H9 (cell line): ENCODE measurements around the gene SLC22A2. TPM values are rescaled to one million over a fixed set of nuclear protein-coding genes. Genes with fewer than 3 reads are reported as not detected.

Source experiments
- DNase-seq: peaks from one replicate; pipeline ENCODE4 v3.0.0-alpha.2; 2017
- H2AFZ ChIP-seq: one replicate; pipeline ENCODE4 v1.6.1; 2013; ENCODE audit warnings: mild to moderate bottlenecking, low read length, control low read depth, moderate library complexity
- H2AK5ac ChIP-seq: 2 replicates; pipeline ENCODE4 v1.6.1; 2013; ENCODE audit warnings: low read length, control low read depth, mixed read lengths; ENCODE audit not compliant: insufficient read length
- H2BK120ac ChIP-seq: one replicate; pipeline ENCODE4 v1.6.1; 2013; ENCODE audit warnings: low read depth, mild to moderate bottlenecking, low read length, control low read depth, inconsistent platforms; ENCODE audit not compliant: poor library complexity, severe bottlenecking
- H2BK12ac ChIP-seq: 2 replicates; pipeline ENCODE4 v1.6.1; 2013; ENCODE audit warnings: low read length, control low read depth, mixed read lengths, low read depth; ENCODE audit not compliant: insufficient read length
- H2BK15ac ChIP-seq: 2 replicates; pipeline ENCODE4 v1.6.1; 2013; ENCODE audit warnings: low read depth, low read length, control low read depth
- H2BK20ac ChIP-seq: one replicate; pipeline ENCODE4 v1.6.1; 2013; ENCODE audit warnings: low read depth, mild to moderate bottlenecking, low read length, control low read depth, inconsistent platforms; ENCODE audit not compliant: poor library complexity, severe bottlenecking
- H2BK5ac ChIP-seq: 2 replicates; pipeline ENCODE4 v1.6.1; 2013; ENCODE audit warnings: low read length, control low read depth, mixed read lengths; ENCODE audit not compliant: insufficient read length
- H3K14ac ChIP-seq: 2 replicates; pipeline ENCODE4 v1.6.1; 2013; ENCODE audit warnings: low read length, control low read depth; ENCODE audit not compliant: insufficient read depth
- H3K18ac ChIP-seq: 2 replicates; pipeline ENCODE4 v1.6.1; 2013; ENCODE audit warnings: low read depth, mild to moderate bottlenecking, mixed read lengths, low read length, control low read depth; ENCODE audit not compliant: insufficient read length
- H3K23ac ChIP-seq: 2 replicates; pipeline ENCODE4 v1.6.1; 2013; ENCODE audit warnings: low read length, control low read depth, mixed read lengths, low read depth; ENCODE audit not compliant: insufficient read length
- H3K23me2 ChIP-seq: 2 replicates; pipeline ENCODE4 v1.6.1; 2013; ENCODE audit warnings: low read depth, mild to moderate bottlenecking, mixed read lengths, low read length, control low read depth; ENCODE audit not compliant: insufficient read length, poor library complexity, severe bottlenecking
- H3K27ac ChIP-seq: 2 replicates; pipeline ENCODE4 v1.5.1; 2013; ENCODE audit warnings: low read length, control low read depth, mixed read lengths, low read depth; ENCODE audit not compliant: insufficient read length
- H3K27me3 ChIP-seq: 2 replicates; pipeline ENCODE4 v1.6.1; 2013; ENCODE audit warnings: low read length, control low read depth, inconsistent platforms; ENCODE audit not compliant: insufficient read depth
- H3K4ac ChIP-seq: 2 replicates; pipeline ENCODE4 v1.6.1; 2013; ENCODE audit warnings: low read depth, mild to moderate bottlenecking, control low read depth, inconsistent platforms, low read length, moderate library complexity
- H3K4me1 ChIP-seq: 2 replicates; pipeline ENCODE4 v1.6.1; 2013; ENCODE audit warnings: low read length, control low read depth, inconsistent platforms; ENCODE audit not compliant: insufficient read depth
- H3K4me2 ChIP-seq: 2 replicates; pipeline ENCODE4 v1.6.1; 2013; ENCODE audit warnings: low read length, control low read depth, mixed read lengths; ENCODE audit not compliant: insufficient read length, insufficient read depth
- H3K56ac ChIP-seq: 2 replicates; pipeline ENCODE4 v1.6.1; 2013; ENCODE audit warnings: low read depth, mild to moderate bottlenecking, mixed read lengths, low read length, control low read depth; ENCODE audit not compliant: insufficient read length
- H3K79me1 ChIP-seq: 2 replicates; pipeline ENCODE4 v1.6.1; 2013; ENCODE audit warnings: low read depth, mild to moderate bottlenecking, moderate library complexity, low read length, control low read depth, inconsistent platforms; ENCODE audit not compliant: insufficient read depth, poor library complexity, severe bottlenecking
- H3K79me2 ChIP-seq: 2 replicates; pipeline ENCODE4 v1.6.1; 2013; ENCODE audit warnings: low read length, control low read depth, inconsistent platforms; ENCODE audit not compliant: insufficient read depth
- H3K9ac ChIP-seq: 2 replicates; pipeline ENCODE4 v1.6.1; 2013; ENCODE audit warnings: low read length, control low read depth, mixed read lengths; ENCODE audit not compliant: insufficient read length; ENCODE audit errors: extremely low read depth
- H3K9me3 ChIP-seq: one replicate; pipeline ENCODE4 v1.6.1; 2013; ENCODE audit warnings: low read depth, low read length, inconsistent platforms; ENCODE audit not compliant: control insufficient read depth
- H3T11ph ChIP-seq: one replicate; pipeline ENCODE4 v1.6.1; 2013; ENCODE audit warnings: mild to moderate bottlenecking, low read length, control low read depth, inconsistent platforms
- H4K20me1 ChIP-seq: one replicate; pipeline ENCODE4 v1.6.1; 2013; ENCODE audit not compliant: control insufficient read depth, insufficient read length, insufficient read depth
- H4K5ac ChIP-seq: 2 replicates; pipeline ENCODE4 v1.6.1; 2013; ENCODE audit warnings: low read depth, mild to moderate bottlenecking, mixed read lengths, low read length, control low read depth; ENCODE audit not compliant: insufficient read length
- H4K8ac ChIP-seq: replicated peaks from 2 replicates; pipeline ENCODE4 v1.6.1; 2013; ENCODE audit warnings: low read length, control low read depth, mixed read lengths, low read depth; ENCODE audit not compliant: insufficient read length
- H4K91ac ChIP-seq: 2 replicates; pipeline ENCODE4 v1.6.1; 2013; ENCODE audit warnings: low read depth, mild to moderate bottlenecking, moderate library complexity, mixed read lengths, low read length, control low read depth; ENCODE audit not compliant: insufficient read length
- H3K27ac Mint-ChIP-seq, 3 experiments: 2 replicates in 2 of 3; 3 replicates in 1 of 3; pipeline ENCODE4 v1.8.0; 2020 to 2021; ENCODE audit warnings: mixed read lengths in 3 of 3, mild to moderate bottlenecking in 1 of 3, moderate library complexity in 1 of 3
- H3K27me3 Mint-ChIP-seq: 2 replicates; pipeline ENCODE4 v1.8.0; 2021; ENCODE audit warnings: low read depth, mild to moderate bottlenecking, moderate library complexity, mixed read lengths
- H3K36me3 Mint-ChIP-seq, 3 experiments: 2 replicates in 2 of 3; 3 replicates in 1 of 3; pipeline ENCODE4 v1.8.0; 2020 to 2021; ENCODE audit warnings: low read depth in 3 of 3, mixed read lengths in 3 of 3; ENCODE audit not compliant: insufficient read depth in 1 of 3
- H3K4me1 Mint-ChIP-seq, 2 experiments: 2 replicates each; pipeline ENCODE4 v1.8.0; 2020; ENCODE audit warnings: mixed read lengths in 2 of 2
- H3K4me3 Mint-ChIP-seq, 2 experiments: 2 replicates in 1 of 2; 3 replicates in 1 of 2; pipeline ENCODE4 v1.8.0; 2020 to 2021; ENCODE audit warnings: mild to moderate bottlenecking in 2 of 2, mixed read lengths in 2 of 2, moderate library complexity in 1 of 2
- H3K9me3 Mint-ChIP-seq, 2 experiments: 2 replicates in 1 of 2; 3 replicates in 1 of 2; pipeline ENCODE4 v1.8.0; 2020; ENCODE audit warnings: mild to moderate bottlenecking in 2 of 2, mixed read lengths in 2 of 2, moderate library complexity in 1 of 2
- CTCF ChIP-seq: fragments of 200-600 bp; sonication (generic); conservative IDR thresholded peaks from 3 replicates; pipeline ENCODE4 v1.8.0; 2021; ENCODE audit warnings: antibody characterized with exemption, mild to moderate bottlenecking
- WGBS: extraction: QIAGEN DNeasy Blood & Tissue Kit; methylation state at CpG from one replicate; pipeline ENCODE4 v1.1.7; 2013; ENCODE audit warnings: missing lambda C conversion rate, low lambda C conversion rate, mixed read lengths; ENCODE audit not compliant: insufficient read length; ENCODE audit errors: extremely low coverage; 5-methylcytosine and 5-hydroxymethylcytosine counted together
- total RNA-seq: library from RNA; stranded (reverse); gene quantifications from 2 replicates; pipeline ENCODE4 v1.2.1, GENCODE V29; 2021

SLC22A2 gene
- total RNA-seq, 1 experiment from 2014 or later = 1.0 TPM

DNA sequence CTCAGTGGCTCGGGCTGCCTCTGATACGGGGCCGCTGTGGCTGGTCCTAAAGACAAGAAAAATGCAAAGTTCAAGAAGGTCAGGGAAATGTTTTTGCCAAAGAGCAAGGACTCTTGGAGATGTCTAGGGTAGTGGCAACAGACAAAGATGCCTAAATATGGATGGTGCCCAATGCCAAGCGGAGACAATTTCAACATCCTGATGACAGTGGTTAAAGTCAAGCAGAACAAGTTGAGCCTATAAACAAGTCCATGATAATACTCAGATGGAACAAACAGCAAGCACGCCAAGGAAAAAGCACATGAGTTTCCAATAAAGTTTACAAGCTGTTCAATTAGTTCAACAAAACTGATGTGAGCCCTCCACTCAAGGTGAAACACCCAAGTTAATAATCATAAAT lies 85.9 kb downstream of the SLC22A2 start:
- H3K4me1 Mint-ChIP-seq = peaks cover 19 to 22% of the 10 kb centered on the region in 2 experiments
- no peak overlapping the region for H3K9ac ChIP-seq

More for the DNA sequence above, 85.9 kb downstream of the SLC22A2 start:
- H3K27me3 Mint-ChIP-seq = no peaks in the 10 kb centered on the region
- DNase-seq = no peak
- H3K4ac ChIP-seq = no peak overlapping the region
- TF ChIP-seq CTCF = no peak
- no peak overlapping the region for H3K4me3 Mint-ChIP-seq
- H2BK120ac ChIP-seq = no peak overlapping the region
- no peak overlapping the region for H2BK5ac ChIP-seq
- no CpG with 5 or more reads among the region's 5 CpGs for WGBS
- H3K36me3 Mint-ChIP-seq = no peaks in the 10 kb centered on the region
- H2BK15ac ChIP-seq = no peak overlapping the region
- H2BK12ac ChIP-seq = no peak overlapping the region
- H3T11ph ChIP-seq = no peak overlapping the region
- no peaks in the 10 kb centered on the region for H3K79me2 ChIP-seq
- no peak overlapping the region for H3K56ac ChIP-seq
- no peak overlapping the region for H3K27ac Mint-ChIP-seq
- H3K23me2 ChIP-seq = no peaks in the 10 kb centered on the region
- no peak overlapping the region for H4K8ac ChIP-seq
- no peak overlapping the region for H2AK5ac ChIP-seq
- H3K9me3 ChIP-seq = no peaks in the 10 kb centered on the region
- H4K20me1 ChIP-seq = no peaks in the 10 kb centered on the region
- H3K23ac ChIP-seq = no peak overlapping the region
- H4K5ac ChIP-seq = no peak overlapping the region
- H3K18ac ChIP-seq = no peak overlapping the region
- H3K4me2 ChIP-seq = no peak overlapping the region
- no peaks in the 10 kb centered on the region for H3K9me3 Mint-ChIP-seq
- H4K91ac ChIP-seq = no peak overlapping the region
- H2AFZ ChIP-seq = no peak overlapping the region
- H3K14ac ChIP-seq = no peak overlapping the region
- peaks cover 3% of the 10 kb centered on the region; the same call in 1 of the 2 replicates for H3K4me1 ChIP-seq
- H3K27me3 ChIP-seq = no peaks in the 10 kb centered on the region
- no peaks in the 10 kb centered on the region for H3K79me1 ChIP-seq
- no peak overlapping the region for H2BK20ac ChIP-seq
- no peak overlapping the region for H3K27ac ChIP-seq
